ENCODE measurements around the gene RSPH10B2. TPM values are rescaled to one million over a fixed set of nuclear protein-coding genes. Genes with fewer than 3 reads are reported as not detected.
"Not testable (repeated sequence)": the region's sequence is repeated elsewhere in the genome, so short reads cannot be mapped to it uniquely, and the experiment has no call there.

The RSPH10B2 gene
- total RNA-seq, 2 experiments from 2014 or later, result 0.63 to 1.1 TPM

DNA sequence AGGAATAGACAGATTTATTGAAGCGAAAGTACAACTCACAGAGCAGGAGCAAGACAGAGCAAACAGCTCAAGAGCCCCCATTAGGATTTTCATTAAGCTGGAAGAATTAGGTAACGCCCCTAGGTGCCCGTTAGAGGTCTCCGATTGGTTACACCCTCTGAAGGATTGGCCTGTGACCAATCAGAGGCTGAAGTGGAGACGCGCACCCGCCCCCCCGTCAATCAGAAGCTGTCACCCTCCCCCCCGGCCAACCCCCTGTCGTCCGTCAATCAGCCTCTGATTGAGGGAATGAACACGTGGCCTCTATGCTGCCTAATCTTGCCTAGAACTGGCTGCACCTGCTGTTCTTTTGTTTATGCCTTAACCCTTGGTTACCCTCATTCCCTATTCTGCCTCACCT lies 73.3 kb downstream of the RSPH10B2 start:
- ATAC-seq; H3K9me3 Mint-ChIP-seq (ENCODE audit: insufficient read depth); POLR2A ChIA-PET; H3K36me3 Mint-ChIP-seq (ENCODE audit: low read depth); H3K27ac Mint-ChIP-seq; CTCF ChIA-PET; DNase-seq: not testable (repeated sequence)
- peaks cover 14% of the 10 kb centered on the region for H3K27me3 Mint-ChIP-seq (ENCODE audit: low read depth)
- H3K4me3 Mint-ChIP-seq, result peak overlapping the region; percentile 36
- peaks cover 13% of the 10 kb centered on the region for H3K4me1 Mint-ChIP-seq (ENCODE audit: low read depth)

DNA sequence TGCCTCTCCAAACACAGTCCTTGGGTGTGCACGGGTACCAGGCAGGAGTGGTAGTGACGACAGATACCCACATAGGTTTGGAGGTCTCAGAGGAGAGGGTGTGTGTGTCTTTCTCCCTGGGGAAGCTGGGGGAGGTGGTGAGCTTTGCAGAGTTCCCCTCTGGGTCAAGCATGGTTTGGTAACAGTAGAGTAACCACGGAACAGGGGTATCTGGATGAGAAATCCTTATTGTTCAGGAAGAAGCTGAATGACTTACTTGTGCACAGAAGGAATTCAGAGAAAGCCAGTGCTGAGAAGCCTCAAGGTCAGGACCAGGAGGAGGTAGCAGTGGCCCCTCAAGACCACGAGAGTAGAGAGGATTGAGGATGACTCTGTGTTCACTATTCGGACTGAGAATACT lies 75.7 kb downstream of the RSPH10B2 start:
- H3K9me3 Mint-ChIP-seq (ENCODE audit: insufficient read depth); DNase-seq; H3K36me3 Mint-ChIP-seq (ENCODE audit: low read depth); H3K27ac Mint-ChIP-seq; CTCF ChIA-PET; H3K4me1 Mint-ChIP-seq (ENCODE audit: low read depth); POLR2A ChIA-PET; ATAC-seq; H3K4me3 Mint-ChIP-seq: not testable (repeated sequence)
- peaks cover 17% of the 10 kb centered on the region for H3K27me3 Mint-ChIP-seq (ENCODE audit: low read depth)

DNA sequence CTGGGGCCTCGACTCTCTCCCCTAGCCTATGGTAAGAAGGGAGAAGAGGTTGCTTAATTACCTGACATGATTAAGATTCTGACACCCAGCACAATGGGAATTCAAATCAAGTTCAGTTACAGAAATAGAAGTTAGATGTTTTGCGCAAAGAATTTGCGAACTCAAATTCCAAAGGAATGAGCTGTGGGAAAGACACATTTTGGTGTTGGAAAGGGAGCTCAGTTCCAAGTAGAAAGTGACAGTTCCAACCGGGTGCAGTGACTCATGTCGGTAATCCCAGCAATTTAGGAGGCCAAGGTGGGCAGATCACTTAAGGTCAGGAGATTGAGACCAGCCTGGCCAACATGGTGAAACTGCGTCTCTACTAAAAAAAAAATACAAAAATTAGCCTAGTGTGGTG lies 76.1 kb downstream of the RSPH10B2 start:
- H3K4me3 Mint-ChIP-seq; DNase-seq; CTCF ChIA-PET; H3K4me1 Mint-ChIP-seq (ENCODE audit: low read depth); H3K36me3 Mint-ChIP-seq (ENCODE audit: low read depth); ATAC-seq; H3K27ac Mint-ChIP-seq; POLR2A ChIA-PET; H3K9me3 Mint-ChIP-seq (ENCODE audit: insufficient read depth): not testable (repeated sequence)
- peaks cover 22% of the 10 kb centered on the region for H3K27me3 Mint-ChIP-seq (ENCODE audit: low read depth)

DNA sequence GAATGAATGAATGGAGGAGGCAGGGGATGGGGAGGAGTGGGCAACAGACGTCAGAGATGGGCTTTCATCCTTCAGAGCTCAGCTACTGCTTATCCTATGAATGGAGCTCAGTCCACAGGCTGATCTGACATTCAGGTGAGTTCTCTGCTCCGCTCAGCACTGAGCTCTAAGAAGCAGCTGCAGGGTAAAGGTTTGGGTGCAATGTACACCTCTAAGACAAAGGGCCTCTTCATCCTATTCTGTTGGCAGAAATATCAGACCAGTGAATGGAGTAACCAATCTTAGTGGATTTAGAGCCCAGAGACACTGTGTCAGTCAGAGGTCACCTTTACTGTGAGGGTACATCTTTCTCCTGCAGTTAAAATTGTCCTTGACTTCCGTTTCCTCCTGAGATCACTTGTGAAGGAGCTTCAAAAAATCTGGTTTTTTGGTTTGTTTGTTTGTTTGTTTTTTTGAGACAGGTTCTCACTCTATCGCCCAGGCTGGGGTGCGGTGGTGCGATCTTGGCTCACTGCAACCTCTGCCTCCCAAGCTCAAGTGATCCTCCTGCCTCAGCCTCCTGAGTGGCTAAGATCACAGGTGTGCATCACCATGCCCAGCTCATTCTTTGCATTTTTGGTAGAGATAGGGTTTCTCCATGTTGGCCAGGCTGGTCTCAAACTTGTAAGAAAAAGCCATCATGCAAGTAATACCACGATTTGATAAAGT lies 77.3 kb downstream of the RSPH10B2 start:
- CTCF ChIA-PET, result no interaction called here
- Mint-ChIP-seq H3K27me3 (ENCODE audit: low read depth) (peaks cover 27% of the 10 kb centered on the region), H3K9me3 (ENCODE audit: insufficient read depth) (no peaks in the 10 kb centered on the region), H3K4me1 (ENCODE audit: low read depth) (peaks cover 4% of the 10 kb centered on the region), H3K36me3 (ENCODE audit: low read depth) (peaks cover 1% of the 10 kb centered on the region), H3K27ac (no peak overlapping the region), H3K4me3 (no peak overlapping the region)
- POLR2A ChIA-PET, result no interaction called here
- no peak for DNase-seq
- ATAC-seq, result no peak

DNA sequence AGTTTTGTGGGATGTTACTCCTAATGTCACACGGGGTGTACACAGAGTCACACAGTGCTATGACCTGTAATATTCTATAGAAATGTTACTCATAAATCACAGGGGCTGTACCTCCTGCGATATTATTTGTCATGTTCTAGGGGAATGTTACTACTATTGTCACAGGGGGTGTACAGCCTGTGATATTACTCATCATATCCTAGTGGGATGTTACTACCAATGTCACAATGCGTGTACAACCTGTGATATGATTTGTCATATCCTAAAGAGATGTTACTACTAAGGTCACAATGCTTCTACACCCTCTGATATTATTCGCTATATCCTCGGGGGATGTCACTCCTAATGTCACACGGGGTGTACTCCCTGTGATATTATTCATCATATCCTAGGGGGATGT lies 79.7 kb downstream of the RSPH10B2 start:
- H3K9me3 Mint-ChIP-seq (ENCODE audit: insufficient read depth), result no peaks in the 10 kb centered on the region
- ChIA-PET CTCF (no interaction called here), POLR2A (no interaction called here)
- H3K27me3 Mint-ChIP-seq (ENCODE audit: low read depth), result peaks cover 31% of the 10 kb centered on the region
- H3K4me1 Mint-ChIP-seq (ENCODE audit: low read depth), result no peaks in the 10 kb centered on the region
- H3K4me3 Mint-ChIP-seq, result no peak overlapping the region
- no peak for DNase-seq
- no peak overlapping the region for H3K27ac Mint-ChIP-seq
- ATAC-seq, result no peak
- no peaks in the 10 kb centered on the region for H3K36me3 Mint-ChIP-seq (ENCODE audit: low read depth)

DNA sequence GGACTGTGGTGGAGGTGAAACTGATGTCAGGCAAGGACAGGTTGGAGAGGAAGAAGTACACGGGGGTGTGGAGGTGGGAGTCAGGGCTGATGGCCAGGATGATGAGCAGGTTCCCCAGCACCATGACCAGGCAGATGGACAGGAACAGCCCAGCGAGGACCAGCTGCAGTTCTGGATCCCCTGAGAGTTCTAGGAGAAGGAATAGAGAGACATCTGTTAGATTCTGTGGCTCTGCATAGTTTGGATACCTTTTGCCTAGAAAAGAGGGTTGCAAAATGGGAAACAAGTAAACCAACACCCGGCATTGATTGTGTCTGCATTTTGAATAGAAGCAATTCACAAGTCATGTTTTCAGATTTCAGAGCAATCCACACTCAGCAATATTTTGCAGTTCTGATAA lies 81.6 kb downstream of the RSPH10B2 start:
- peaks cover 25% of the 10 kb centered on the region for H3K27me3 Mint-ChIP-seq (ENCODE audit: low read depth)
- H3K4me1 Mint-ChIP-seq (ENCODE audit: low read depth); ATAC-seq; H3K9me3 Mint-ChIP-seq (ENCODE audit: insufficient read depth); H3K27ac Mint-ChIP-seq; POLR2A ChIA-PET; H3K36me3 Mint-ChIP-seq (ENCODE audit: low read depth); CTCF ChIA-PET; DNase-seq; H3K4me3 Mint-ChIP-seq: not testable (repeated sequence)

DNA sequence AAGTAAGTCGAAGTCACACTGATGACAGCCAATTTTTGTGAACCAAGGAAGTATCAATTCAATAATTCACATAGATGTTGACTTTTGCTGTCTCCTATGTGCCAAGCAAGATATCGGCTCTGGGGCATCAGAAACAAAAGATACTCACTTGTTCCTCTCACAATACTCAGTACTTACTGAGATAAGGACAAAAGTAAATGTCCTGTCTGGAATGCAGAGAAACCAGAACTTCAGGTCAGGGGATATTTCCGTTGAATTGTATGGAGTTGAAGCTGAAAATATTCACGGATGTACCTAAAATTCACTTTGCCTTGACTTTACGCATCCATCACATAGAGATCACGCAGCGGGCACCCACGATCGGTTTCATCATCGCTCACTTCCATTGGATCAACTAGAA lies 83.2 kb downstream of the RSPH10B2 start:
- POLR2A ChIA-PET; H3K36me3 Mint-ChIP-seq (ENCODE audit: low read depth); CTCF ChIA-PET; H3K4me1 Mint-ChIP-seq (ENCODE audit: low read depth); H3K4me3 Mint-ChIP-seq; H3K9me3 Mint-ChIP-seq (ENCODE audit: insufficient read depth); ATAC-seq; H3K27ac Mint-ChIP-seq; DNase-seq: not testable (repeated sequence)
- peaks cover 17% of the 10 kb centered on the region for H3K27me3 Mint-ChIP-seq (ENCODE audit: low read depth)

DNA sequence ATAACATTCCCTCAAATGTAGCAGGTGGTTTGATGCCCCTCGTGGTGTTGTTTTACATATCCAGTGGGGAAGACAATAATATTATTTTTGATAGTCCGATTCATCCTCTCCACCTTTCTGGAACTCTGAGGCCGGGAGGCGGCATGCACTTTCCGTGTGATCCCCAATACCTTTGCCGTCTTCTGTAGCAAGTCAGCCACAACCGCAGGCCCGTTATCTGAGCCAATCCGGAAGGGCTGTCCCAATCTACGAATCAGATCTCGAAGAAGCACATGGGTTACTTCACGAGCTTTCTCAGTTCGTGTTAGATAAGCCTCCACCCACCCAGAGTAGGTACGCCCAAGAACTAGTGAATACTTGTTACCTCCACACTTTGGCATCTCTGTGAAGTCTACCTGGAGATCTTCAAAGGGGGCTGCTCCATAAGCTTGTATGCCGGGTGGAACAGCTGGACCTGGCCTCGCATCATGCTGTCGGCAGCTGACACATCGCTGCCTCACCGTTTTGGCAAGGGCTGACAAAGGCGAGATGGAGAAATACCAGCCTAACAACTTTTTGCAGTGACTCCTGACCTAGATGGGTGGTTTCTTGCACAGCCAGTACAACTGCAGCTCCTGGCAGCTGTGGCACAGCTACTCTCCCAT lies 88.5 kb downstream of the RSPH10B2 start:
- H3K27me3 Mint-ChIP-seq (ENCODE audit: low read depth); H3K27ac Mint-ChIP-seq; H3K9me3 Mint-ChIP-seq (ENCODE audit: insufficient read depth); H3K4me3 Mint-ChIP-seq; H3K36me3 Mint-ChIP-seq (ENCODE audit: low read depth); CTCF ChIA-PET; ATAC-seq; H3K4me1 Mint-ChIP-seq (ENCODE audit: low read depth); DNase-seq: not testable (repeated sequence)
- POLR2A ChIA-PET, result interaction anchor here (0.6 kb wide), 1 partner anchor 226 kb away, joined by 3 read pairs; no protein-coding TSS in a partner anchor

DNA sequence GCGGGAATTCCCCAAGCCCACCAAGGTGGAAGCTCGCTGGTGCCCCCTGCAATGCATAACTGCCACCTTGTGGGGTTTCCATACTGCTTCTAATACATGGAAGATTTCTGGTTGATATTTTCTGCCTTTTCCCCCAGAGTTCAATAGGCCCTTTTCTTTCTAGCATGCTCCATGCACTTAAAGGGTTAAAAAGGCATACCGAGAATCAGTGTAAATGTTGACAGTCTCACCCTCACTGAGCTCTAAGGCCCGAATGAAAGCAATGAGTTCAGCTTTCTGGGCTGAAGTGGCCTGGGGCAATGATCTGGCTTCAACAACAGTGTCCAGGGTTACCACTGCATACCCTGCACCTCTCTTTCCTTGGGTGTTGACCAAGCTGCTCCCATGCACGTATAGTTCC lies 89.2 kb downstream of the RSPH10B2 start:
- ATAC-seq, CTCF ChIA-PET: not testable (repeated sequence)

DNA sequence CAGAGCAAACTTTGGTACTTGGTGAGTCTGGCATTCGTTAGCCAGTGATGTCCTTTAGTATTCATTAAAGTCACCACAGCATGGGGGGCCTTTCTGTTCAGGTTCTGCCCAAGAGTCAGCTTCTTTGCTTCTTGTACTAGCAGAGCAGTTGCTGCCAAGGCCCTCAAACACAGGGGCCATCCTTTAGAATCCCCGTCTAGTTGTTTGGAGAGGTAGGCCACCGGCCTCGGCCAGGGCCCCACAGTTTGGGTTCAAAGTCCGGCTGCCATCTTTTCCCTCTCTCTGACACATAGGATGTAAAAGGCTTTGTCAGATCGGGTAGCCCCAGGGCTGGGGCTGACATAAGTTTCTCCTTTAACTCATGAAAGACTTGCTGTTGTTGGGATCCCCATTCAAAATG lies 89.8 kb downstream of the RSPH10B2 start:
- ATAC-seq; DNase-seq; H3K27ac Mint-ChIP-seq; H3K9me3 Mint-ChIP-seq (ENCODE audit: insufficient read depth); H3K27me3 Mint-ChIP-seq (ENCODE audit: low read depth); CTCF ChIA-PET; POLR2A ChIA-PET; H3K36me3 Mint-ChIP-seq (ENCODE audit: low read depth); H3K4me3 Mint-ChIP-seq; H3K4me1 Mint-ChIP-seq (ENCODE audit: low read depth): not testable (repeated sequence)

More for the DNA sequence above, 89.2 kb downstream of the RSPH10B2 start:
- H3K27me3 Mint-ChIP-seq (ENCODE audit: low read depth); H3K36me3 Mint-ChIP-seq (ENCODE audit: low read depth); DNase-seq; H3K9me3 Mint-ChIP-seq (ENCODE audit: insufficient read depth); H3K4me1 Mint-ChIP-seq (ENCODE audit: low read depth); POLR2A ChIA-PET; H3K27ac Mint-ChIP-seq; H3K4me3 Mint-ChIP-seq: not testable (repeated sequence)

DNA sequence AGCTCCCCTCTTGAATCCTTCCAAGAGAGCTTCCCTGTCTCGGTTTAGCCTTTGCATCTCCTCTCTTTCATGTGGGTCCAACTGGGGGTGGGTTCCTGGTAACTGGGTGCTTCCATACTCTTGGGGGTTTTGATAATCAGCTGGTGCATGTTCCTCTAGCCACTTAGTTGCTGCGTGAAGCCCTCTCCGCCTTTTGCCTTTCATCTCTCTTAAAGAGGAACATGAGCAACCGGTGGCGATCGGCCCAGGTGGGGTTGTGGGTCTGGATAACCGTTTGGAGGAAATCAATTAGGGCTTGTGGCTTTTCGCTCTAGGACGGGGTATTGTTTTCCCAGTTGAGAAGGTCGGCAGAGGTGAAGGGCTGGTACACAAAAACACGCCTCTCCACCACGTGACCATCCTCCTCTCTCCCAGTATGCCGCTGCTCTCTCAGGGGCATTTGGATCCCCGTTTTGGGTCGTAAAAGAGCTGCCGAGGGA lies 92.1 kb downstream of the RSPH10B2 start:
- H3K4me1 Mint-ChIP-seq (ENCODE audit: low read depth); ATAC-seq; H3K27ac Mint-ChIP-seq; POLR2A ChIA-PET; H3K4me3 Mint-ChIP-seq; DNase-seq; H3K27me3 Mint-ChIP-seq (ENCODE audit: low read depth); H3K9me3 Mint-ChIP-seq (ENCODE audit: insufficient read depth); CTCF ChIA-PET; H3K36me3 Mint-ChIP-seq (ENCODE audit: low read depth): not testable (repeated sequence)

DNA sequence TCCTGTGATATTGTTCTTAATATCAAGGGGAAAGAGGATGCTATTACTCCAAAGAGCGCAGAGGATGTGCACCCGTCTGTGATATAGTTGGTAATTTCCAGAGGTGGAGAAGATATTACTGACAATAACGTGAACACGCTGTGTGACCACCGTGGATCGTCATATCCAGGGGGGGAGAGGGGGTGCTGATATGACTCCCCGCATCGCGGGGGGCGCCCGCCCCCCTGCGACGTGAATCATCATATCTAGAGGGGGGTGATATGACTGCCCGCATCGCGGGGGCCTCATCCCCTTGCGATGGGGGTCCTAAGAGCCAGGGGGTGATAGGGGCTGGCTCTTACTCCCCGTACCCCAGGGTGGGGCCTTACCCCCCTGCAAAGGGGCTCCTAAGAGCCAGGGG lies 93.8 kb downstream of the RSPH10B2 start:
- DNase-seq; H3K27ac Mint-ChIP-seq; H3K36me3 Mint-ChIP-seq (ENCODE audit: low read depth); CTCF ChIA-PET; H3K4me3 Mint-ChIP-seq; POLR2A ChIA-PET; ATAC-seq; H3K4me1 Mint-ChIP-seq (ENCODE audit: low read depth); H3K9me3 Mint-ChIP-seq (ENCODE audit: insufficient read depth); H3K27me3 Mint-ChIP-seq (ENCODE audit: low read depth): not testable (repeated sequence)

All from activated CD8-positive, alpha-beta T cell treated with anti-CD3 and anti-CD28 coated beads, Interleukin-2, amount 10 ng/mL, durations not matched to agents 7 days and 5 days (primary cell).